ENCODE results near the gene NINL. TPM values are rescaled to one million over a fixed set of nuclear protein-coding genes. Genes with fewer than 3 reads are reported as not detected.
"Not testable (repeated sequence)": the region's sequence is repeated elsewhere in the genome, so short reads cannot be mapped to it uniquely, and the experiment has no call there.

The NINL gene
- total RNA-seq, 2 donors from 2014 or later: 4.8 to 5.2 TPM

DNA sequence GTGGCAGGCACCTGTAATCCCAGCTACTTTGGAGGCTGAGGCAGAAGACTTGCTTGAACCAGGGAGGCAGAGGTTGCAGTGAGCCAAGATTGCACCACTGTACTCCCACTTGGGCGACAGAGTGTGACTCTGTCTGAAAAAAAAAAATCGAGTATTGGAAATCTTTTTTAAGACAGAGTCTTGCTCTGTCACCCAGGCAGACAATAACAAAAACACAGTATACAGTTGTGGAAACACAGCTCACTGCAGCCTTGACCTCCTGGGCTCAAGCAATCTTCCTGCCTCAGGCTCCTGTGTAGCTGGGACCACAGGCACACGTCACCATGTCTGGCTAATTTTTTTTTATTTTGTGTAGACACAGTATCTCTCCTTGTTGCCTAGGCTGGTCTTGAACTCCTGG is 23.4 kb upstream of the NINL start:
- no peak for ATAC-seq (replicated peaks in 1 of 2)
- no peak overlapping the region for H3K27ac Mint-ChIP-seq
- peaks cover 0 to 2% of the 10 kb centered on the region in 2 donors for H3K9me3 Mint-ChIP-seq
- no peaks in the 10 kb centered on the region for H3K27me3 Mint-ChIP-seq (ENCODE audit: low read depth)
- no peak overlapping the region for H3K4me3 Mint-ChIP-seq
- no peaks in the 10 kb centered on the region for H3K4me1 Mint-ChIP-seq (ENCODE audit: low read depth)
- DNase-seq: no peak
- peaks cover 0 to 3% of the 10 kb centered on the region in 2 donors for H3K36me3 Mint-ChIP-seq (ENCODE audit: insufficient read depth in 2 of 2)

DNA sequence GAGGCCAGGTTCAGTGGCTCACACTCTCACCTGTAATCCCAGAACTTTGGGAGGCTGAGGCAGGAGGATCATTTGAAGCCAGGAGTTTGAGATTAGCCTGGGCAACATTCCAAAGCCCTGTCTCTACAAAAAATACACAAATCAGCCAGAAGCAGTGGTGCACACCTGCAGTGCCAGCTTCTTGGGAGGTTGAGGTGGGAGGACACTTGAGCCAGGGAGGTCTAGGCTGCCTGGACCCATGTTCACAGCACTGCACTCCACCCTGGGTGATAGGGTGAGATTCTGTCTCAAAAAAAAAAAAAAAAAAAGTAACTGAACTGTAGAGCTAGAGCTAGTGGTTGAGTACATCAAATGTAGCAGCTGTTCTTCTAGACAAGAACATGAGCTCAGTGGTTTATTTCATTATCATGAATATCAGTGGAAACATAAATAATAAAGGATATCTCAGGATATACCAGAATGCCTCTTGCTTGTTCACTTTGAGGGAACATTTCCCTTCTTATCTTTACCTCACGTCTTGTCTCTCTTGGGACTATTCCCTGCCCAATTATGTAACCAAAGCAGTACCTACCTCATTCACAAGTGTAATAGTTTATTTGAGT is 20.9 kb upstream of the NINL start:
- H3K36me3 Mint-ChIP-seq (ENCODE audit: insufficient read depth in 2 of 2): peaks cover 0 to 3% of the 10 kb centered on the region in 2 donors
- DNase-seq (no peak), ATAC-seq (replicated peaks in 1 of 2) (no peak)
- no peak overlapping the region for H3K27ac Mint-ChIP-seq
- no peak overlapping the region for H3K4me3 Mint-ChIP-seq
- H3K4me1 Mint-ChIP-seq (ENCODE audit: low read depth): peaks cover 8% of the 10 kb centered on the region
- H3K27me3 Mint-ChIP-seq (ENCODE audit: low read depth): no peaks in the 10 kb centered on the region
- peaks cover 2% of the 10 kb centered on the region in 2 donors for H3K9me3 Mint-ChIP-seq

DNA sequence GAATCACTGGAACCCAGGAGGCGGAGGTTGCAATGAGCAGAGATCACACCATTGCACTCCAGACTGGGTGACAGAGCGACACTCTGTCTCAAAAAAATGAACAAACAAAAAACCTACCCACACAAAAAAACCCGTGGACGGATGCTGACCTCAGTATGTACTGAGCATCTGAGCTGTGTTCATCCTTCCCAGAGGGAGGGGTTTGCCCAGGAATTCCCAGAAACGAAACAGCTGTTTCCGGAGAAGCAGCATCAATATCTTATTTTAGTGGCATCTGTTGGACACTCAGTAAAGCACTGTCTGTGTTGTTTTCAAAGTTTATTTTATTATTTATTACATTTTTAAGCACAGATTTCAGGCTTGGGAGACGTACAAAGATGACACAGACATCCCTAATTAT is 19.8 kb upstream of the NINL start:
- no peaks in the 10 kb centered on the region for H3K27me3 Mint-ChIP-seq (ENCODE audit: low read depth)
- ATAC-seq (replicated peaks in 1 of 2): no peak
- H3K4me3 Mint-ChIP-seq: no peak overlapping the region
- H3K9me3 Mint-ChIP-seq: peaks cover 2% of the 10 kb centered on the region in 2 donors
- H3K36me3 Mint-ChIP-seq (ENCODE audit: insufficient read depth in 2 of 2): peaks cover 0 to 3% of the 10 kb centered on the region in 2 donors
- H3K27ac Mint-ChIP-seq: no peak overlapping the region
- peaks cover 8% of the 10 kb centered on the region for H3K4me1 Mint-ChIP-seq (ENCODE audit: low read depth)
- no peak for DNase-seq

DNA sequence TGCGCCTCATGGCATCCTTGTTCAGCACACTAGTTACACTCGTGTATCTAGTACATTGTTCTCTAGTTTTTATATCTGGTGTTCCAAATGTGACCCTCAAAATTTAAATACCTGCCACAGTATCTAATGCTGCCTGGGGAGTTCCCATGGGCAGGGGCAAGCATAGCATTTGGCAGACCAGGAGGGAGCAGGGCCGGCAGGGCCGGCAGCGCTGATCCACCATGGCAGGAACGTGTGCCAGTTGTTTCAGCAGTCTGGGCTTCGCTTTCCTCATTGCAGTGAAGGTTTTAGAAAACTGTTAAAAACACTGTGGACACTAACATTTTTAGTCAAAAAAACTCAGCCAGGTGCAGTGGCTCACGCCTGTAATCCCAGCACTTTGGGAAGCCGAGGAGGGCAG is 19.3 kb upstream of the NINL start:
- Mint-ChIP-seq H3K4me1 (ENCODE audit: low read depth) (peaks cover 8% of the 10 kb centered on the region), H3K4me3 (no peak overlapping the region), H3K9me3 (peaks cover 0 to 2% of the 10 kb centered on the region in 2 donors), H3K36me3 (ENCODE audit: insufficient read depth in 2 of 2) (peaks cover 0 to 1% of the 10 kb centered on the region in 2 donors), H3K27ac (no peak overlapping the region), H3K27me3 (ENCODE audit: low read depth) (no peaks in the 10 kb centered on the region)
- DNase-seq: no peak
- ATAC-seq (replicated peaks in 1 of 2): no peak

DNA sequence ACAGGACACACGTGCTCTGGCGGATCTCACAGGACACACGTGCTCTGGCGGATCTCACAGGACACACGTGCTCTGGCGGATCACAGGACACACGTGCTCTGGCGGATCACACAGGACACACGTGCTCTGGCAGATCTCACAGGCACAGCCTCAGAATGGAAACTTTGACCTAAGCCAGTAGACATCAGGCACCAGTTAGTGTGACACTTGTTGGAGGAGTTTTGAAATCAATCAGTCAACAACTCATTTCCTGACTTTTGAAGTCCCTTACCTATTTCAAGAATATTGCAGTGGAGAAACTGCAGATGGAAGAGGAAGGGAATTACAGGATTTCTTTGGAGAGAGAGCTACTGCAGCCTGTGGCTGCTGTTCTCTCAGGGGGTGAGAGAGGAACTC is 17.6 kb upstream of the NINL start:
- not testable (repeated sequence) for H3K4me1 Mint-ChIP-seq (ENCODE audit: low read depth); DNase-seq; H3K36me3 Mint-ChIP-seq (ENCODE audit: insufficient read depth in 2 of 2); H3K27me3 Mint-ChIP-seq (ENCODE audit: low read depth); H3K4me3 Mint-ChIP-seq; H3K27ac Mint-ChIP-seq; H3K9me3 Mint-ChIP-seq
- ATAC-seq (replicated peaks in 1 of 2): peak; percentile 52 to 80

DNA sequence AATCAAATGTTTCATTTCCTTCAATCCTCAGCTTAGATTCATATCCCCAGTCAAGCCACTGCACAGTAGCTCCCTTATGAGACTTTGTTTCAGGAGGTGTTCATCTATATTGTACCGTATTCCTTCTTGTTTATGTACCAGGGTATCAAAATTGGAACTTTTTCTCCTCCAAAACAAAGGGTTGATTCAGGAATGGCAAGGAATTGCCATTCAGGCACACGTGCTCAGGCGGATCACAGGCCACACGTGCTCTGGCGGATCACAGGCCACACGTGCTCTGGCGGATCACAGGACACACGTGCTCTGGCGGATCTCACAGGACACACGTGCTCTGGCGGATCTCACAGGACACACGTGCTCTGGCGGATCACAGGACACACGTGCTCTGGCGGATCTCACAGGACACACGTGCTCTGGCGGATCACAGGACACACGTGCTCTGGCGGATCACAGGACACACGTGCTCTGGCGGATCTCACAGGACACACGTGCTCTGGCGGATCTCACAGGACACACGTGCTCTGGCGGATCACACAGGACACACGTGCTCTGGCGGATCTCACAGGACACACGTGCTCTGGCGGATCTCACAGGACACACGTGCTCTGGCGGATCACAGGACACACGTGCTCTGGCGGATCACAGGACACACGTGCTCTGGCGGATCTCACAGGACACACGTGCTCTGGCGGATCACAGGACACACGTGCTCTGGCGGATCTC is 17.0 kb upstream of the NINL start:
- H3K4me1 Mint-ChIP-seq (ENCODE audit: low read depth); ATAC-seq (replicated peaks in 1 of 2); H3K9me3 Mint-ChIP-seq; H3K36me3 Mint-ChIP-seq (ENCODE audit: insufficient read depth in 2 of 2); DNase-seq; H3K27me3 Mint-ChIP-seq (ENCODE audit: low read depth); H3K27ac Mint-ChIP-seq; H3K4me3 Mint-ChIP-seq: not testable (repeated sequence)

DNA sequence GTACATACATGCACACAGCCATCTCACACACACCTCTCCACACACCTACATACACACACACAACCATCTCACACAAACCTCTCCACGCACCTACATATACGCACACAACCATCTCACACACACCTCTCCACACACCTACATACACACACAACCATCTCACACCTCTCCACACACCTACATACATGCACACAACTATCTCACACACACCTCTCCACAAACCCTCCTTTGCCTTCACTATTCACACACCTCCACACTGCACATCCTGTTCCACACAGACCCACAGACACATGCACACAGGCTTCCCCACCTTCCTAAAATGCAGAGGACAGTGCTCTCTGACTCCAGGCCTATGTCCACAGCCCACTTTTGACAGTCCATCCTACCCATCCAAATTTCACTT is 16.3 kb upstream of the NINL start:
- ATAC-seq (replicated peaks in 1 of 2) (no peak), DNase-seq (no peak)
- Mint-ChIP-seq H3K9me3 (peaks cover 0 to 2% of the 10 kb centered on the region in 2 donors), H3K4me3 (no peak overlapping the region), H3K36me3 (ENCODE audit: insufficient read depth in 2 of 2) (no peaks in the 10 kb centered on the region), H3K4me1 (ENCODE audit: low read depth) (peaks cover 8% of the 10 kb centered on the region), H3K27me3 (ENCODE audit: low read depth) (no peaks in the 10 kb centered on the region), H3K27ac (no peak overlapping the region)

DNA sequence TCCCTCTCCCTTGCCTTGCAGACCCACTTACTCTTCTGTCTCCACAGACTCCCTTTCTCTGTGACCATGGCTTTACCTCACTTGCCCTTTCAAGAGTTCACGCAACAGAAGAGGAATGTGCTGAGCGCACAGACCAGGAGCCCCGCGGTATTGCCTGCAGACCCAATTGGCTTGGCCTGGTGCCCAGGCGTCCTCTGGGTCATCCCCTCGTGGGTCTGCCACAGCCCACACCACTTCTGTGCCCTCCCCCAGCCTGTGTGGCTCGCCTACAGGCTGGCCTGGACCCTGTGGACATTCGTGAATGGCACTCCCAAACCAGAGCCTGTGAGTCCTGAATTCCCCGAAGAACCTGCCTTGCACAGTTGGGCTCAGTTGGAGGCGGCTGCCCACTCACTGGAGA is 15.3 kb upstream of the NINL start:
- H3K27ac Mint-ChIP-seq: no peak overlapping the region
- H3K4me1 Mint-ChIP-seq (ENCODE audit: low read depth): peaks cover 8% of the 10 kb centered on the region
- H3K4me3 Mint-ChIP-seq: no peak overlapping the region
- H3K36me3 Mint-ChIP-seq (ENCODE audit: insufficient read depth in 2 of 2): no peaks in the 10 kb centered on the region
- H3K9me3 Mint-ChIP-seq: peaks cover 0 to 2% of the 10 kb centered on the region in 2 donors
- DNase-seq: no peak
- no peaks in the 10 kb centered on the region for H3K27me3 Mint-ChIP-seq (ENCODE audit: low read depth)
- ATAC-seq (replicated peaks in 1 of 2): no peak

DNA sequence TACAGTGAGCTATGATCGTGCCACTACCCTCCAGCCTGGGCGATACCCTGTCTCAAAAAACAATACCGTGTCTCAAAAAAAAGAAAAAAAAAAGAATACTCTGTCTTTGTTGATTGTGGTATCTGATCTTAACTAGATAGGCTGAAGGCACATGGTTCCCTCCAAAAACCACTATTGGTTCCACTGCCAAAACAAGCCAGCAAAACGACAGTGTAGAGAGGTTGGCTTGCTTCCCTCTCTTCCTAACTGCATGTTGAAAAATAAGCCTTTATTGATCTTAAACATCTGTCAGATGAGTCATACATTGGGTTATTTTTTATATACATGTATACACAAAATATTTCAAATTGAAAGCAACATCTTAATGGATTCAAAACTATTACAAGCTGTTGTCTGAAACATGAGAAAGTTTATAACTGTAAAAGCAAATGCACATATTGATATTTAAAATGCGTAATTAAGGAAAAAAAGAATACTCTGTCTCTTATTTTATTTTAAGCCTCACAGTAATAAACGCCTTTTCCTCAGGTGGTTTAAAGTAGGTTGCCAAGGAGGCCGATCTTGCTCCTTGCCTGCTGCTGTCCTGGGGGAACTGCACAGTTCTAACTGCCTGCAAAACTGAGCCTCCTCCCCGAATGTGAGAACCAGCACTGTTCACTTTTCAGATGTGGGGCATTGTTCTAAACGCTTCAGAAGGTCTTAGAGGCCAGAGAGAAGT is 7.0 kb upstream of the NINL start:
- ATAC-seq (replicated peaks in 1 of 2) (no peak), DNase-seq (no peak)
- Mint-ChIP-seq H3K4me1 (ENCODE audit: low read depth) (peaks cover 4% of the 10 kb centered on the region), H3K27me3 (ENCODE audit: low read depth) (peaks cover 6% of the 10 kb centered on the region), H3K9me3 (no peaks in the 10 kb centered on the region), H3K36me3 (ENCODE audit: insufficient read depth in 2 of 2) (no peaks in the 10 kb centered on the region), H3K4me3 (no peak overlapping the region), H3K27ac (no peak overlapping the region)

DNA sequence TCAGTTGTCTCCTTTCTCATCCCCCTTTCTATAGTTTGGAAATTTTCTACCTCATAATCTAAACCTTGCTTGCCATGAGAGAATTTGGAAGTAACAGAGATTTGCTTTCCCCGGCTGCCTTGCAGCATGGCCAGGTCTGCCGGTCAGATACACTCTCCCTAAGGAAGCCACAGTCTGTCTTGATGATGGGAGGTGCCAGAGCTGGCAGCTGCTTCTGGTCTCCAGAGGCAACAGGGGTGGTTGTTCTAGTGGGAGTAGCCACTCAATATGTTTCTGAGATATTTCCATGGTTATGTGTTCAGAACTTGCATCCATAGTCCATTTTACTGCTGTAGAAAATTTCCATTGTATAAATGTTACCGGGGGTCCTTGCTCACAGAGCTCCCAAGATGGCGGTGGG is 5.4 kb upstream of the NINL start:
- not testable (repeated sequence) for H3K9me3 Mint-ChIP-seq; ATAC-seq (replicated peaks in 1 of 2); H3K36me3 Mint-ChIP-seq (ENCODE audit: insufficient read depth in 2 of 2)

DNA sequence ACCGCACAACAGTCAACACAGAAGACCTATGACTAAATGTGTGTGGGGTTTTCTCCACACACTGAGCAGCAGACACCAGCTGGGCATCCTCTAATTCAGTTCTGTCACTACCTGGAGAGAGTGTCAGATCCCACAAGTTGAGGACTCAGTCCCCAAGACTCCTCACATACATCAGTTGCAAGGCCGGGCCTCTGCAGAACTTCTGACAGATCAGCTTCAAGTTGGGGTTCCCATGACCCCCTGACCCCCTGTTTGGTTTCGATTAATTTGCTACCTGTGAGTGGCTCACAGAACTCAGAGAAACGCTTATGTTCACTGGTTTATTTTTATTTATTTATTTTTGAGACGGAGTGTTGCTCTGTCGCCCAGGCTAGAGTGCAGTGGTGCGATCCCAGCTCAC is 3.2 kb upstream of the NINL start:
- peaks cover 9% of the 10 kb centered on the region for H3K27me3 Mint-ChIP-seq (ENCODE audit: low read depth)
- ATAC-seq (replicated peaks in 1 of 2): no peak
- no peaks in the 10 kb centered on the region for H3K9me3 Mint-ChIP-seq
- H3K4me3 Mint-ChIP-seq: no peak overlapping the region
- peaks cover 14% of the 10 kb centered on the region for H3K4me1 Mint-ChIP-seq (ENCODE audit: low read depth)
- no peak overlapping the region for H3K27ac Mint-ChIP-seq
- no peak for DNase-seq
- H3K36me3 Mint-ChIP-seq (ENCODE audit: insufficient read depth in 2 of 2): peaks cover 2 to 5% of the 10 kb centered on the region in 2 donors

More for the DNA sequence above, 5.4 kb upstream of the NINL start:
- DNase-seq; H3K4me1 Mint-ChIP-seq (ENCODE audit: low read depth); H3K4me3 Mint-ChIP-seq; H3K27me3 Mint-ChIP-seq (ENCODE audit: low read depth); H3K27ac Mint-ChIP-seq: not testable (repeated sequence)

DNA sequence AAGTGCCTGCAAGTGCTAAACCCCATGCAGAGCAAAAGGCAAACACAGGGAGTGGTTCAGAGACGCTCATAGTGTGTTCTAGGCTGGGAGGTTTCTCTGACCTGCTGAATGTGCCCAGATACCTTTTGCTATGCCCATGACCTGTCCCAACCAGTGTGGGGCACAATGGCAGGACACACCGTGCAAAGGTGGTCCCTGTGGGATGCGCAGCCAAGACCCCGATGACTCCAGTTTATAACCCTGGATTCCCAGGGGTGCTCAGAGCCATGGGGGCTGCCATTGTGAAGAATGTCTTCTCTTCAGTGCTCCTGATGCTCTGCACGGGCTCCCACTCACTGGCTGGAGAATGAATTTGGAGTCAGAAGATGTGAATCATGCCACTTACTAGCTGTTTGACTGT is 2.2 kb upstream of the NINL start:
- ATAC-seq (replicated peaks in 1 of 2) (no peak), DNase-seq (no peak)
- no peaks in the 10 kb centered on the region for H3K9me3 Mint-ChIP-seq
- no peak overlapping the region for H3K4me3 Mint-ChIP-seq
- peaks cover 5 to 6% of the 10 kb centered on the region in 2 donors for H3K36me3 Mint-ChIP-seq (ENCODE audit: insufficient read depth in 2 of 2)
- H3K27ac Mint-ChIP-seq: no peak overlapping the region
- H3K4me1 Mint-ChIP-seq (ENCODE audit: low read depth): peaks cover 14% of the 10 kb centered on the region
- H3K27me3 Mint-ChIP-seq (ENCODE audit: low read depth): peaks cover 16% of the 10 kb centered on the region

DNA sequence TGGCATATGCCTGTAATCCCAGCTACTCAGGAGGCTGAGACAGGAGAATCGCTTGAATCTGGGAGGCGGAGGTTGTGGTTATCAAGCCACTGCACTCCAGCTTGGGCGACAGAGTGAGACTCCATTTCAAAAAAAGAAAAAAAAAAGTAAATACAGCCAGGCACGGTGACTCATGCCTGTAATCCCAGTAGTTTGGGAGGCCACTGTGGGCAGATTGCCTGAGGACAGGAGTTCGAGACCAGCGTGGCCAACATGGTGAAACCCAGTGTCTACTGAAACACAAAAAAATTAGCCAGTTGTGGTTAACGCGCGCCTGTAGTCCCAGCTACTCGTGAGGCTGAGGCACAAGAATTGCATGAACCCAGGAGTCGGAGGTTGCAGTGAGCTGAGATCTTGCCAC is 1.5 kb upstream of the NINL start:
- no peak overlapping the region for H3K4me3 Mint-ChIP-seq
- ATAC-seq (replicated peaks in 1 of 2) (no peak), DNase-seq (no peak)
- H3K9me3 Mint-ChIP-seq: no peaks in the 10 kb centered on the region
- peaks cover 5 to 6% of the 10 kb centered on the region in 2 donors for H3K36me3 Mint-ChIP-seq (ENCODE audit: insufficient read depth in 2 of 2)
- H3K4me1 Mint-ChIP-seq (ENCODE audit: low read depth): peaks cover 14% of the 10 kb centered on the region
- H3K27ac Mint-ChIP-seq: no peak overlapping the region
- peaks cover 15% of the 10 kb centered on the region for H3K27me3 Mint-ChIP-seq (ENCODE audit: low read depth)
